ES-I3 (cell line): ENCODE measurements around the gene GCLM.
A peak's percentile ranks its signal among the peaks of the same experiment; 100 is the strongest.

Experiments used
- H3K36me3 ChIP-seq: 2 replicates; pipeline ENCODE4 v1.6.1; 2013; ENCODE audit warnings: mild to moderate bottlenecking, low read length, control low read depth, moderate library complexity; ENCODE audit not compliant: insufficient read depth
- H3K4me1 ChIP-seq: 2 replicates; pipeline ENCODE4 v1.6.1; 2013; ENCODE audit warnings: mild to moderate bottlenecking, control low read depth, low read length; ENCODE audit not compliant: insufficient read depth
- H3K9ac ChIP-seq: 2 replicates; pipeline ENCODE4 v1.6.1; 2013; ENCODE audit warnings: low read depth, mild to moderate bottlenecking, low read length, moderate library complexity
- H3K9me3 ChIP-seq: 2 replicates; pipeline ENCODE4 v1.6.1; 2013; ENCODE audit warnings: mild to moderate bottlenecking, low read length, moderate library complexity; ENCODE audit not compliant: control insufficient read depth, insufficient read depth

GCLM gene

DNA sequence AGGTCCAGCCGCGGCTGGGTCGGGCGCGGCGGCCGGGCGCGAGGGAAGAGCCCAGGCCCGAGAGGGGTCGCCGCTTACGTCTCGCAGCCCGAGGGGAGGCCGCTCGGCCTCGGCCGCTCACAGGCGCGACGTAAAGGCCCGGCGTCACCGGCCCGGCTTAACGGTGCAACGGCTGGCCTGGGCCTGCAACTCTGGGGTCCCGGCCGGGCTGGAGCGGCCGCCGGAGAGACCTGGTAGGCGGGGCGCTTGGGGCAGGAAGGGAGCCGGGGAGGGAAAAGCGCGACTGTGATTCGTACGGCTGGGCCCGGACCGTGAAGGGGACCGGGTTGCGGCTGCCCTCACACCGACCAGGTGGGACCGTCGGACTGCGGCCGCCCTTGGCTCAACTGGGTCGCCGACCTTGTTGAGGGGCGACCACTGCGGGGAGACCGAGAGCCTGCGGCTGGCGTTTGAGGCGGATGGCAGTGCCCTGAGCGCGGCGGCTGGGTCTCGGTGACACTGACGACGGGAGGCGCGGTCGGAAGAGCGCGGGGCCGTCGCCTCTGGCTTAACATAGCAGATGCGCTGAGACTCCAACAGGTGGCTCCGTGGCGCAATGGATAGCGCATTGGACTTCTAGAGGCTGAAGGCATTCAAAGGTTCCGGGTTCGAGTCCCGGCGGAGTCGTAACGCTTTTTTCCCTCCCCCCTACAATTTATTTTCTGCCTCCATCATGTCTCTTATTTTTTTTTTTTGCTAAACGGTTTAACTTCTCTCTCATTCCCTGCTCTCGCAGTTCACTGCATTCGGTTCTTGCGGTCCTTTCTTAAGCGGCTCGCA lies 62.0 kb downstream of the GCLM start:
- H3K9me3 ChIP-seq: no peaks in the 10 kb centered on the region
- H3K36me3 ChIP-seq: no peaks in the 10 kb centered on the region
- H3K4me1 ChIP-seq: no peaks in the 10 kb centered on the region
- peak overlapping the region; percentile 97 for H3K9ac ChIP-seq

DNA sequence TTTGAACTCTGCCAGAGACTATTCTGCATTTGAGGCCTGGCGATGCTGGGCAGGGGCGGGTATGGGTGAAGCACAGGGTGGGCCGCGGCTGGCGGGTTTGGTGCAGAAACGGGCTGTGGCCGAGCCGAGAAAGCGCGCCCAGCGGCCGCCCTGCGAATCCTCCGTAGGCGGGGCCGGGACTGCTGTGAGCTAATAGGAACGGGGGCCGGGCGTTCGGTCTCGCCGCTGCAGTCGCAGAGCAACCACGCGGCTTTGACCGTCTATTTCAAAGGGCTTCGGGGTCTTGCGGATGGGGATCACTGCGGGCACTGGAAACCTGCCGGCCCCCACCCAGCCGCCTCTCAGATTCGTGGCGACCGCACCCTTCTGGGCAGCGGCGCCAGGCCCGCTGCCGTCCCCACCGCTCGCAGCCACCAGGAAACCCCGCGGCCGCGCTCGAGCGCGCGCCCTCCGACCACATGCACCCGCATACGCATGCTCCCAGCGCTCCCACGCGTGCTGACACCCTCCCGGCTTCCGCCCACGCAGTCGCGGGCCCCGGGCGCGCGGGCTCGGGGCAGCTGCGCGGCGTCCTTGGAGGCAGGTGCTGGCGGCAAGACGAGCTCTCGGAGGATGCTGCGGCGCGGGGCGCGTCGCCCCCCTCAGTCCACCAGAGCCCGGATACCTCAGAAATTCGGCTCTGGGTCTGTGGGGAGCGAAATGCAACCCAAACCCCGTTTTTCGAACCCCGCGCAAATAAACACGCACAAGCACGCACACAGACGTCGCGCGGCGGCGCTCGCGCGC lies 62.8 kb downstream of the GCLM start:
- no peaks in the 10 kb centered on the region for H3K36me3 ChIP-seq
- no peaks in the 10 kb centered on the region for H3K9me3 ChIP-seq
- H3K9ac ChIP-seq: peak overlapping the region; percentile 97
- H3K4me1 ChIP-seq: no peaks in the 10 kb centered on the region

DNA sequence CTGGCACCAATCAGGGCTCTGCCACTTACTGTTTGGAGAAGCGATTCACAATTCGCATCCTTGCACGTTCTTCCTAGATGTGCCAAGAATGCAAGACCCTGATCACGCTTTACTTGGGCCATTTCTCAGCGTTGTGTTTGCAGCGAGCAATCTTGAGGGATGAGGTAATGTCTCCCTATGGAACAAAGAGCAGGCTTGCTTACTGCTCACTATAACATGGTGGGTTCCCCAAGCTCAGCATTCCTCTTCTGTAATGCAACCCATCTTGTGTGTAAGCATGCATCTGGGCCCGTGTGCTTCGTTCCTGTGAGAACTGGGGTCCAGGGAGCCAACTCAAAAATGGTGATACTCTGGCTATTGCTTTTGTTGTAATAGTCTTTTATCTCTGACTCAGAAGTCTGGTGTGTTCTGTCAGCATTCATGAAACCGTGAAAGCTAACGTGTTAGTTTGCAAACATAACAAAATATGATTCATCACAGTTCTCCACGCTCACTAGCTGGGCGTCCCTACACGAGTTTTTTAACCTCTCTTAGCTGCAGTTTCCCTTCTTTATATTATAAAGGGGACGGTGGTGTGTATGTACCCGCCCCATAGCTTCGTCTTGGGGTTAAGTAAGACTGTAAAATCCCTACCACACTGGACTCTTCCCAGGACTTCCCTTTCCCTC lies 63.6 kb downstream of the GCLM start:
- no peaks in the 10 kb centered on the region for H3K36me3 ChIP-seq
- no peaks in the 10 kb centered on the region for H3K9me3 ChIP-seq
- H3K4me1 ChIP-seq: no peaks in the 10 kb centered on the region
- peak overlapping the region; percentile 97 for H3K9ac ChIP-seq

DNA sequence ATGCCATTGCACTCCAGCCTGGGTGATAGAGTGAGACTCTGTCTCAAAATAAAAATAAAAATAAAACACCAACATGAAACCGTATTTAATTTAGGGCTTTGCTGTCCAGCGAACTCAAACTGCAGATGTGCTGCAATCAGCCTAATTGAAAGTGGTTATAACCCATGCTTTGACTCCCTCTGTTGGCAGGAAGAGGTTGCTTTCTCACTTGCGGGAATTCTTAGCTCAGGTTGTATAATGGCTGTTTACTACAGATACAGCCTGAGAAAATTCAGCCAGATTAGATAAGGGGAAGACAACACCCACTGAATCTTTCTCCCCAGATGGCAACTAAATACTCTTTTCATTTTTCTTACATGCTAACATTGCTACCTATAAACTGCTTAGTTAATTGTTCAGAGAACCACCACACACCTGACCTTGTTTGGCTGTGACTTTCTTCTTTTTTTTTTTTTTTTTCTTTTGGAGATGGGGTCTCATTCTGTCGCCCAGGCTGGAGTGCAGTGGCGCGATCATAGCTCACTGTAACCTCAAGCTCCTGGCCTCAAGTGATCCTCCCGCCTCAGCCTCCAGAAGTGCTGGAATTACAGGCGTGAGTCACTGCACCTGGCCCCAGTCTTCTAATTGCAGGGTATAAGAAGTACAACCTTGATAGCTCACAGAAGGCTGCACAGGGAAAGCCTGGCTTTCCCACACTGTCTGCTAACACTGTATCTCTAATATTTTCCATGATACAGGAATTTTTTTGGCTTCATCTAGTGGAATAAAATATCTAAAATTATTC lies 64.8 kb downstream of the GCLM start:
- no peaks in the 10 kb centered on the region for H3K9me3 ChIP-seq
- H3K4me1 ChIP-seq: no peaks in the 10 kb centered on the region
- H3K9ac ChIP-seq: no peak overlapping the region
- H3K36me3 ChIP-seq: 0 out of 2 replicates have a peak, but pooled peaks cover 3% of the 10 kb centered on the region

DNA sequence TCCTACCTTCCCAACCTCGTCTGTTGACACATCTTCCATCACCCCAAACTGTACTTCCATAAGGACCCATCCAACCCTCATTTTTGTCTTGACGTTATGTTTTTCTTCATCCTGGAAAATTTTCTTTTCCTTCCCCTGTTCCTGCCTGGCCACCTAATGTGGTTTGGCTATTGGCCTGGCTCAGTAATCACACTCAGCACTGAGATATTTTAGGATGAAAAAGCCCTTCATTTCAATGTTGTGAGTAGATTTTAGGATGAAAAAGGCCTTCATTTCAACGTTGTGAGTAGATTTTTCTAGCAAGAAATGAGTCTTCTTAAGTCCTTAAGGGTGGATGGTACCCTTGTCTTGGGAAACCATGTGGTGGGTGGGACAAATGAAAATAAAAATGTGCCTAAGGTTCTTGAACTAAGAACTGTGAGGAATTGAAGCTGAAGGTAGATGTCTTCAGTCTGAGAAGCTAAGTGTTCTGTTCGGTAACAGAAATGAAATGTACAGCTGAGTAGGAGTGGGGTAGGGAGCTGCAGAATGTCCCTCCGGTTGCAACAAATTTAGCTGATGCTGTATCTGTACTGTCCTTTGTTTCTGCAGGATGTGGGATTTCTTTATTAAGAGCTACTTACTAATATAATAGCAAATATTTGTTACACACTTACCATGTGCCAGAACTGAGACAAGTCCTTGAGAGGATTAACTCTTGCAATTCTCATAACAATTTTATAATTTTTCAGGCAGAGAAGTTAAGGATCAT lies 66.3 kb downstream of the GCLM start:
- H3K9ac ChIP-seq: no peak overlapping the region
- no peaks in the 10 kb centered on the region for H3K9me3 ChIP-seq
- 0 out of 2 replicates have a peak, but pooled peaks cover 3% of the 10 kb centered on the region for H3K36me3 ChIP-seq
- H3K4me1 ChIP-seq: no peaks in the 10 kb centered on the region

DNA sequence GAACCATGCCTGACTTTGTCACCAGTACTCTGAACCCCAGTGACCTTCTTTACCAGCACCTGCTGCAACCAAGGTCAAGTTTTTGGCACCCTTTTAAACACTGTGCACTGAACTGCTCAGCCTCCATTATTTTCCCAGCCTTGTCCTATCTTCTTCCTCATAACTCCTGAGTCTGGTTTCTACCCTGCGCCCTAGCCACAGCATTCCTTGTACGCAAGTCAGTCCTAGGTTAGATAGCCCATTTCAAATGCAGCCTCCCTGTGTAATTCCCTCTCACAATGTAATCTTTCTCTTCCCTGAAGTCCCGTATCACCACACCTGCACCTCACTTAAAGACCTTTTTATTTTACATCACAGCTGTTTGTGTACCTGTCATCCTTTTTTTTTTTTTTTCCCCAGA lies 67.5 kb downstream of the GCLM start:
- H3K4me1 ChIP-seq: no peaks in the 10 kb centered on the region
- 0 out of 2 replicates have a peak, but pooled peaks cover 3% of the 10 kb centered on the region for H3K36me3 ChIP-seq
- peaks cover 4% of the 10 kb centered on the region; the same call in 1 of the 2 replicates for H3K9me3 ChIP-seq
- H3K9ac ChIP-seq: no peak overlapping the region

DNA sequence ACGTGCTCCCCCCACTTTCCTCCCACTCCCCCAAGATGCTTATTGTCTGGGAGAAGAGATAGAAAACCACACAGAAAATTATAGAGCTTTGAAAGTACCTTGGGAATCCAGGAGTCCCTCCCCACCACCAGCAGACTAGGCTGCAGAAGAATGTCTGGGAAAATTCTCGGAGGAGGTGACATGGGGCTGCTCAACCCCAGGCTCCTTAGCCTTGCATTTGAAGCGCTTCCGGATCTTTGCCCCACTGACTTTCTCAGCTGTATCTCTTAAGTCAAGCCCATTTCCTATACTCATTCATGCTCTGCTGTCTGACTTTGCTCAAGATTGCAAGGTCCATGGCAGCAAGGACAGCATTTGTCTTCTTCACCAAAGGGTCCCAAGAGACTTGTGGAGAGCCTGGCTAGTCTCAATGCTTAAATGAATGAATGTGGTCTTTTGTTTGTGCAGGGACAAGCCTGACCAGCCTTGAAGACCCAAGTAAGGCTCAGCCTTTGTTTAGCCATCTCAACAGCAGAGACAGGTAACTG lies 68.2 kb downstream of the GCLM start:
- H3K36me3 ChIP-seq: 0 out of 2 replicates have a peak, but pooled peaks cover 3% of the 10 kb centered on the region
- no peaks in the 10 kb centered on the region for H3K4me1 ChIP-seq
- H3K9me3 ChIP-seq: peaks cover 4% of the 10 kb centered on the region; the same call in 1 of the 2 replicates

DNA sequence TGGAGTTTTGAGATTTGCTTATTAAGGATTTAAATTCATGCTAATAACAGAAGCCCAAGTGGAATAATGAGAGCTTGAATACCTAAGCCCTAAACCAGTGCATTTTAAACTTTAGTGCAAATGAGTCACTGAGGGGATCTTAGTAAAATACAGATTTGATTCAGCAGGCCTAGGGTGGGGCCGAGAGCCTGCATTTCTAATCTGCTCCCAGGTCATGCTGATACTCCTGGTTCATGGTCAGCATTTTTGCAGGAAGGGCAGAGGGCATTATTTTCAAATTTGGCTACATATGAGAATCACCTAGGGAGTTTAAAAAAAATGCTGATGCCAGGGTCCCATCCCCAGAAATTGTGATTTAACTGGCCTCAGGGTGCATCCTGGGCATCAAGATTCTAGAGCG lies 69.5 kb downstream of the GCLM start:
- Histone ChIP-seq H3K4me1 (no peaks in the 10 kb centered on the region), H3K9ac (no peak overlapping the region), H3K9me3 (peaks cover 6% of the 10 kb centered on the region), H3K36me3 (0 out of 2 replicates have a peak, but pooled peaks cover 3% of the 10 kb centered on the region)

More for the DNA sequence above, 68.2 kb downstream of the GCLM start:
- no peak overlapping the region for H3K9ac ChIP-seq

DNA sequence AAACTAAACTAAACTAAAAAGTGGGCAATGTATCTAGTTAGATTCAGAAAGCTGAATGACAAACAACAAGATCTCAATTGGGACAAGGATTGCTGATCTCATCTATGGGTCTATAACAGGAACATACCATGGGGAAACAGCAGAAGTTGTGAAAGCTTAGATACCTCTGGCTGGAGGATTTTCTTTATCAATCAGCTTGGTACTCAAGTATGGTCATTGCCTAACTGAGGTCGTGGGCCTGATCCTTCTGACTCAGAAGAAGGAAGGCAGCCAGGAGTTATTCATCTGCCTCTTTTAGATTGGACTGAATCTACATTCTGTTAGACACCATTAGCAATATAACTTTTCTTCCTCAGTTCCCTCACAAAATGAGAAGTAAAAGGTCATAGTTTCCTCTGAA lies 69.9 kb downstream of the GCLM start:
- Histone ChIP-seq H3K9me3 (peaks cover 7% of the 10 kb centered on the region), H3K36me3 (0 out of 2 replicates have a peak, but pooled peaks cover 3% of the 10 kb centered on the region), H3K9ac (no peak overlapping the region), H3K4me1 (no peaks in the 10 kb centered on the region)

DNA sequence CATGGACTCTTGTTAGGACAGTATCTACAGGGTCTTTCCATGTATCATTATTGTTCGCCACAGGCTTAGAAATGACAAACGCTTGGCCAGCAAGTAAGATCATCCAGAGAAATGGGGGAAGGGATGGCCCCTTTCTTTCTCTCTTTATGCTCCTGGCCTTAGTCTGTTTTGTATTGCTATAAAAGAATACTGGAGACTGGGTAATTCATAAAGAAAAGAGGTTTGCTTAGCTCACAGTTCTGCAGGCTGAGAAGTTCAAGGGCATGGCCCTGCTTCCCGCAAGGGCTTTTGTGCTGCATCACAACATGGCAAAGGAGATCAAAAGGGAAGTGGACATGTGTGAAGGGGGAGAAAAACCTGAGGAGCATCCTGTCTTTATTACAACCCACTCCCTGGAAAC lies 71.3 kb downstream of the GCLM start:
- Histone ChIP-seq H3K4me1 (no peaks in the 10 kb centered on the region), H3K9ac (no peak overlapping the region), H3K9me3 (peaks cover 10% of the 10 kb centered on the region), H3K36me3 (0 out of 2 replicates have a peak, but pooled peaks cover 3% of the 10 kb centered on the region)
